ENCODE measurements around the gene TCEA3.

GRCh38 chr1:23370330-23370708, 54.2 kb downstream of the TCEA3 start:
- TF ChIP-seq YY1 (IDR thresholded peaks at IDR 0.05; ENCODE audit: insufficient read depth, insufficient read length) (no peak), ZNF274 (IDR thresholded peaks at IDR 0.05; ENCODE audit: low read depth, low read length) (no peak)

Measured in NT2/D1 (cell line).